GM19023 (cell line): ENCODE results near the gene MSI2.

Experiments
- ATAC-seq: cut with Tn5 transposase; IDR thresholded peaks from one replicate; pipeline ENCODE4 v1.9.1; 2021; ENCODE audit warnings: mild to moderate bottlenecking, moderate library complexity; ENCODE audit not compliant: unreplicated experiment

Gene MSI2

DNA sequence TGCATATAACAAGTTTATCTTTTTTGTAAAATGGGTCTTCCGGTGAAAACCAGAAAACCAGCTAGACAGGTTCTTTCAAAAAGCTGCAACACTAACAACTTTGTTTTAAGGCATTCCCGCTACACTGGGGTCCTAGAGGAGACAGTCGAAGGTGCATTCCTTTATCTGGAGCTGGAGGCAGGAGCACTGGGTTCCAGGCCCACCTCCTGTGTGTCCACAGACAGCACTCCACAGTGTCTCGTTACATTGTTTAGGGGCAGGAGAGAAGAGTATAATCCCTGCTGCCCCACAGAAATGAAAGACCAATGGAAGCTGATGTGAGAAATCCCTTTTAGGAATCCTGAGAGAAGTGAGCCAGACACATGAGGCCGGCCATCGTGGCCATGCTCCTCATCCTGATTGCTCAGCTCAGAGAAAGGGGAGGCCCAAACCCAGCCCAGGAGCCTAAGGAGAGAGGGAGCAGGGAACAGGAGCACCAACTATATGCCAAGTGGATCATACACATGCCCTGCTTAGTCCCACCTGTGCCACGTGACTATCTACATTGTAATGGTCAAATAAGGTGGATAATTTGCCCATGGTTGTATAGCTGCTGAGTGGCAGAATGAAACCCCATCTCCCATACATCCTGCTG is 429.3 kb downstream of the MSI2 start:
- ATAC-seq = no peak

DNA sequence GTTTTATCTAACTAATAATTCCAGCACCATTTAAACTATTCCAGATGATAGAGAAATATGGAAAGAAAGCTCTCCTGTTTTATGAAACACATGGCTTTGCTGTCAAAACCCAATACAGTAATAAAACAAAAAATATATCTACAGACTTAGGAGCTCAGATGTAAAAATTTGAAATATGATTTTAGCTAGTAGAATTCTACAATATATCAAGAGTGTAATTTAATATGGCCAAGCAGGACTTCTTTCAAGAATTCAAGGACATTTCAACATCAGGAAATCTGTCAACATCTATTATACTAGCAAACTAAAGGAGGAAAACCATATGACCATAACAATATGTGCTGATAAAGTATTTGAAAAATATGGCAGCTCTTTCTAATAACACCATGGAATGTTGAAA is 431.3 kb downstream of the MSI2 start:
- ATAC-seq = no peak

DNA sequence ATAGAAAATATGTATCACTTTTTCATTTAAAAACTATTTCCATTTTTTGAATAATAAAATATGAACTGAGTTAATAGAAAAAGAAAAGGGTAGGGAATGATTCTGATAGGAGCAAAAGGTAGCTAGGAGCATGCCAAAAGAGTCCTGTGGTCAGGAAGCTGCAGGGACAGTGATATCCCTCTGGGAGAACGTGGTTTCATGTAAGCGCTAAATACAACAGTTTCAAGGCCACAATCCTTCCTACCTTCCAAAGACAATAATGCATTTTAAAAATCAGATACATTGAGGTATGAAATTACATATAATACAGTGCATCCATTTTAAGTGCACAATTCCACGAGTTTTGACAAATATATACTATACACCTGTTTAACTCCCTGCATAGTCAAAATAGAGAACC is 432.9 kb downstream of the MSI2 start:
- ATAC-seq = no peak

DNA sequence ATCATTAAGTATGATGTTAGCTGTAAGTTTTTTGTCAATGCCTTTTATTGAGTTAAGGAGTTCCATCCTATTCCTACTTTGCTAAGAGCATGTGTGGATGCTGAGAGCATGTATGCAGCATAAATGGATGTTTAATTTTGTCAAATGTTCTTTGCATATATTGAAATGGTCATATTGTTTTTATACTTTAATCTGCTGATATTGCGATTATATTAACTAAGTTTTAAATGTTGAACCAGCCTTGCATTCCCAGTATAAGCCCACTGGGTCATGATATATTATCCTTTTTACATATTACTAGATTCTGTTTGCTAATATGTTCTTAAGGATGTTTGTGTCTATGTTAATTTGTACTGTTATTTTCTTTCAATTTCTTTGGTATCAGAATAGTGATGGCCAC is 435.6 kb downstream of the MSI2 start:
- no peak for ATAC-seq

DNA sequence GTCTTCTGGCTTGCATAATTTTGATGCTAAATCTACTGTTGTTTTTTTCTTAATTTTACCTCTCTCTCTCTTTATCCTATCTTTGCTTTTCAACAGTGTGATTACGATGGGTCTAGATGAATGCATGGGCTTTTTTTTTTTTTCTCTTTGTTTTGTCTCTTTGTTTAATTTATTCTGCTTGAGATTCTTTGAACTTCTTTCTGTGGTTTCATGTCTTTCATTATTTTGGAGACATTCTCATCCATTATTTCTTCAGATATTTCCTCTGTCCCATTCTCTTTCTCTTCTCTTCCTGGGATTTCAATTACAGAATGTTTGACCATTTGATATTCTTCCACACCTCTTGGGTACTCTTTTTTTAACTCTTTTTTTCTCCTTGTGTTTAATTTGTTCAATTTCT is 436.4 kb downstream of the MSI2 start:
- no peak for ATAC-seq

DNA sequence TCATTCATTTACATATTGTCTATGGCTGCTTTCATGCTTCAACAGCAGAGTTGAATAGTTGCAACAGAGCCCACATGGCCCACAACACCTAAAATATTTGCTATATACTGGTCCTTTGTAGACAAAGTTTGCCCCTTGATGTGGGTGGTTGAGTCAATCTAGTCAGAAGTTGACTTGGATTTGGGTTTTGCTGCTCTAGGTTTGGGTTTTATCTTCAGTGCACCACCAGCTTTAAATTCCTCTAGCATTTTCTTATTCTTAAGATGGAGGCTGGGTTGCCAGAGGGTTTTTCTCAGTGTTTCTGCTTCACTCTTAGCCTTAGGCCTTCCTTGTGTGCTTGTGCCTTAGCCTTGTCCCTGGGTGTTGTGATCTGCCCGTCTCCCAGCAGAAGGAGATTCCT is 437.7 kb downstream of the MSI2 start:
- ATAC-seq = no peak

DNA sequence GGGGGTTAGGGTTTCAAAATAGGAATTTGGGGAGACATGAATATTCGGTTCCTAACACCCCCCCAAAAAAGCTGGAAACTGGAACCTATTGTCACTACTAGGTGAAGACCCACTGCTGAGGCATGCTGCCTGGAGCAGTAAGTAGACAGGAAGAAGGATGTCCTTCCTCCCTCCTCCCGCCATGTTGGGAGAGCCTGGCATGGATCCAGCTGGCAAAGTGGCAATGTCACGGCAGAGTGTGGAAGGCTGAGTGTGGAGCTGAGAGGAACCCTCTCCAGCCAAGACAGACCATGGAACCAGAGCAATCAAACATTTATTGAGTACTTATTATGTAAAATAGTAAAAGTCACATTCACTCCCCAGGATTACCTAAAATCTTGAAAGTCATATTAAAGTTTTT is 439.7 kb downstream of the MSI2 start:
- ATAC-seq = no peak

DNA sequence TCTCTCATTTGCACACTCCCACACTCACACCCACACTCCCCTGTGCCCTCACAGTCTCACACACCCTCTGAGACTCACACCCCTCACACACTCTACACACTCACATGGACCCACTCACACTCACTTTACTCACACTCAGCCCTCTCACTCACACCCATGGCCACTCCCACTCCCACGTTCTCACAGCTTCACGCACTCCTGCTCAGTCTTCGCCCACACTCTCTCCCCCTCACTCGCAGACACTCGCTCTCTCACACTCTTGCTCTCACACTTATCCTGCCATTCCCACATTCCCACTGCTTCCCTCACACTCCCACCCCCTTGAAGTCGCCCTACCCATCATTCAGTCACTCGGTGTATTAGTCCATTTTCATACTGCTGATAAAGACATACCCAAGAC is 440.9 kb downstream of the MSI2 start:
- no peak for ATAC-seq

DNA sequence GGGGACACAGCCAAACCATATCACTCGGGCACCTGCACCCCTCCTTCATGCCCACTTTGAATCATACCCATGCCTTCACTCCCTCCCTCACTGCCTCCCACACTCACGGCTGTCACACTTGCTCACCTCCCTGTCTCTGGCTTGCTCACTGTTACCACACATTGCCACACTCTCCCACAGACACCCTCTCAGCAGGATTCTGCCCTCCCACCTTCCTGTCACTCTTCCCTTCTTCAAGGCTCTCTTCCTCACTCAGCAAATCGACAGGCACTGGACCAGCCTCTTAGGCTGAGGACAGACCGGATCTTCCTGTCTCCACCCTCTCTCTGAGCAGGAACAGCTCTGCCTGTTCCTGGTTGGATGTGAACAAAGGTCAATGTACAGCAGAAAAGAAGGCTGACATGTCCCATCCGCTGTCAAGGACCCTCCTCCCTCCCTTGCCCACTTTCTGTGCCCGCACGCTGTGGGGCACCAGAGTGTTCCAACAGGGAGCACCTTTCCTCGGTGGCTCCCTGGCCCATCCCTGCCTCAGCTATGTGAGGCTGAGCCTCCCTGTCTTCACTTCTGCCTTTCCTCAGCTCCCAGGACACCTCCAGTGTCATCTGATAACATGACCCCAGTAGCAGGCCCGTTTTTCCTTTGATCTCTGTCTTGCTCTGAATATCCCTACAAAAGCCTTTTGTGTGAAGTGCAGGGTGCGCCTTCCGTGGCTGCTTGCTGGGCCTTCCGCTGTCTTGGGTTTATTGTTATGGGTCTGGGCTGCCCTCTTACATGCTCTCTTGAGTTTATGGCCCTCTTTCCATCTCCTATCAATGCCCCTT is 441.8 kb downstream of the MSI2 start:
- no peak for ATAC-seq

DNA sequence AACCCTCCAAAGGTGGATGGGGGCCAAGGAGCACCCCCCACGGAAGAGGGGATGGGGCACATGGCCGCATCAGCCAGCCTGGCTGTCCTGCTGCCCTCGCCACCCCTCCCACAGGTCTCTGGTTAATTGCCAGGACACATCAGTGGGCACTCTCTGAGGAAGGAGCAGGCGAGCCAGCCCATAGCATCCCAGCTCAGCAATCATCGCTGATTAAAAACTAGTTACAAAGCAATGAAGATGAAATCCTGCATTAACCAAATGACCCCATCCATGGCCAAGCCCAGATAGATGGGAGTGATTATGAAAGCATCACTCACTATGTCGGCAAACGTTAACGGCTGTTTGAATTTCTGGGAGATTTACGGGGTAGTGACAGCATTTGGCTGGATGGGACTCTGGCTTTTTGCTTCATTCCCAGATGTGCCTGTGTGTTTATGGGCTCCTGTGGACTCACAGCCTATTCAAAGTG is 443.5 kb downstream of the MSI2 start:
- no peak for ATAC-seq

DNA sequence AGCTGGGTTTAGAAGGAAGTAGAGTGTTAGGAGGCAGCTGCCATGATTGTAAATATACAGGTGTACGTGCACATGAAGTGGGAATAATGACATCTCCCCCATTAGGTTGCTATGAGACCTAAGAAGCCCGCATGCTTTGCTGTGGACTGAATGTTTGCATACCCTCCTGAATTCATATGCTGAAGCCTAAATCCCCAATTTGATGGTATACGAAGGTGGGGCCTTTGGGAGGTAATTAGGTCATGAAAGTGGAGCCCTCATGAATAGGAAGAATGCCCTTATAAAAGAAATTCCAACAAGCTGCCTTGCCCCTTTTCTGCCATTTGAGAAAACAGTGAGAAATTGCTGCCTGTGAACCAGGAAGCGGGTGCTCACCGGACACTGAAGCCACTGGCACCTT is 444.8 kb downstream of the MSI2 start:
- no peak for ATAC-seq

DNA sequence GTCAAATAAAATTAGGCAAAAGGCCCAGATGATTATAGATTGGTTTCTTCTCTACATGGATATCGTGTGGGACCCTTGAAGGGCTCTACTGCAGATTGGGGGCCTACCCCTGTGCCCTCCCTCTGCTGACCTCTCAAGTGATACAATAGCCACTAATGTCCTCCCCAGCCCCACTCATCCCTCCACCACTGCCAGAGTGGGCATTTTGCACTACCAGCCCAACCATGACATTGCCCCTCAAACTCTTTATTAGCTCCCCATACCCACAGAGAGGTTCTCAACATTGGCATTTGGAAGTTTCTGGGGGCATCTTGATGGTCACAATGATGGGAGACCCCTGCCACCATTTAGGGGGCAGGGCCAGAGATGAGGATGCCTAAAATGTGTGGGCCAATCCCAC is 446.9 kb downstream of the MSI2 start:
- ATAC-seq = no peak

DNA sequence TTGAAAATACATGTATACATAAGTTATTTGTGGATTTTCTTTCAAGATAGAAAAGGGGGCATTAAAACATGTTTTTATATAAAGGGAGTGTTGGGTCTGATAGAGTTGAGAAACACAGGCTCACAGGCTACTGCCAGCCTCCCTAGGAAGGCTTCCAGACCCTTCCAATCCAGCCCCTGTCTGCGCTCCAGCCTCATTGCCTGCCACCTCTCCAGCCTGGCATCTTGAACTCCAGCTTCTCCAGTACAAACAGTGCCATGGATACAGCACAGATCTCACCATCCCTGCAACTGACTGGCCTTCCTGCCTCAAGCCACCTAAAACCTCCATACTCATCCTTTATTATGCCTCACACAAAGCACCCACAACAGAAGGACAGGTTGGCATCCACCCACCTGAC is 448.1 kb downstream of the MSI2 start:
- no peak for ATAC-seq

DNA sequence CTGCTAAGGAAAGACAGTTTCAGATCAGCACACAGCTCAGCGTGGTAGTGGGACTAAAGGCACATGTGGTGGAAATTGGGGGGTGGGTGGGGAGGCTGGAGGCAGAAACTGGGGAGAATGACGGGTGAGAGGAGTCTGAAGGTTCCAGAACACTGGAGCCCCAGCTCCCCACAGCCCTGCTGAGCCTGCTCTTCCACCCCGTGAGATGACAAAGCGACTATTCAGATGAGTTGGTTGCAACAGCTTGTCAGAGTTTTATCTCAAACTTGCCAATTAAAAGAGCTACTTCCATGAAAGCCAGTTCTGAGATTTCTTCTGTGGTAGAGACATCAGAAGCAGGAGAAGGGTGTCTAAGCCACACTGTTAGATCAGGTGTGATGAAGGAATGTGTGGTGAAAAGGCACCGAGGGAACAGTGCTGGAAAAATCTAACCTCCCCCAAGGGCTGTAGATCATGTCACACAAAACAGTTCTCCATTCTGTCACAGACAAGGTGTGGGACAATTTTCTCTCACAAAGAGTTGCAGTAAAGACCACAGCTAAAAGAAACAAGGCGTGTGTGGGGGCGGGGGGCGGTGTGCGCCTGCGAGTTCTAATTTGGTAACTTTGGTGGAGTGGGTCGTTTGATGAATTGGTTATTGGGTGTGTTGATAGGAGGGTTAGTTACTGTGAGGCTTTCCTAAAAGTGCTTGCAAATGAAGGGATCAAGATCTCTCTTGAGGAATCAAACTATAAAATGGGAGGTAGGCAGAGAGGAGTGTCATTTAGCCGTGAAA is 449.8 kb downstream of the MSI2 start:
- no peak for ATAC-seq

DNA sequence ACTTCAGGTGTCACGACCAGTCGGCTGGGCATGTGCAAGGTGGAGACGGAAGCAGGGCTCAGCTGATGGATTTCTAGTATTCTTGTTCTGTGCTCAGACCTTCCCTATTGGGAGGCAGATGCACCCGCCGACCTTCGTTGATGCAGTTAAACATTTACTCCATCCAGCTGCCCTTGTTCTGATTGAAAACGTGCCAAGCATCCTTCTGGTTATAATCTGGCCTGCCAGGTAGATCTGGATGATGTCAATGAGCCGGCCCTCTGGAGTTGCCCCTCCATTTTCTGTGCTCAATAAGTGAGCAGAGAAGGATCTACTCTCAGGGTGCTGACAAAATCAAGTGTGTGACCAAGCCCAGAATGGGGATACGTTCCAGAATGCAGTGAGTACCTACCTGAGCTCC is 450.4 kb downstream of the MSI2 start:
- no peak for ATAC-seq

DNA sequence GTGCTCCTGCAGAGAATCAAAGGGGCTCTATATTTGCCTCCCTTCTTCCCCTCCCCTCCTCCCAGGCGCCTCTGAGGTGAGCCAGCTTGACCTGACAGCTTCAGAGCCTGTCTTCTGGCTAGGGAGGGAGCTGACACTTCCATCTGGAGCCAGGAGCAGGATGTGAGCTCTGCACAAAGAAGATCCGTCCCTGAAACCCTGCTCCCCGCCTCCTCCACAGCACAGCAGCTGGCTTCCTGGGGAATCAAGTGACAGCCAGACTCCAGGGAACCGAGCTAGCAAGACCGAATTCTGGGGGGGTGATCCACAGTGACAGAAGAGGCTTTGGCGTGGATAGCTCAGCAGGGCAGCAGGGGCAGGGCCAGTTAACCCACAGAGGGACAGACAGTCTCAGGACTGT is 451.6 kb downstream of the MSI2 start:
- no peak for ATAC-seq

DNA sequence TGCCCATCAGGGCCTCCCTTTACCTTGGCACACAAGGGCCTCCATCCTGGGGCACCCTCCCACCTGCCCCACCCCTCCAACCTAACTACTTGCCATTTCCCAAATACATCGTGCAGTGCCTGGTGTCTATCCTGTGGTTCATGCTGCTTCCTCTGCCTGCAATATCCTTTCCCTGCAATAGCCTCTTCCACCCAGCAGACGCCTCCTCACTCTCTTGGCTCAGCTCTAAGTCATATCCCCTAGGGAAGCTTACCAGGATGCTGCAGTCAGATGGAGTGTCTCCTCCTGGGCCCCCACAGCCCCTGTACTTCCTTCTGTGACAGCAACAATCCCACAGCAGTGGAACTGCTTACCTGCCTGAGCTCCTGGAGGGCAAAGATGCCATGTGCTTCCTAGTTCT is 452.1 kb downstream of the MSI2 start:
- no peak for ATAC-seq

DNA sequence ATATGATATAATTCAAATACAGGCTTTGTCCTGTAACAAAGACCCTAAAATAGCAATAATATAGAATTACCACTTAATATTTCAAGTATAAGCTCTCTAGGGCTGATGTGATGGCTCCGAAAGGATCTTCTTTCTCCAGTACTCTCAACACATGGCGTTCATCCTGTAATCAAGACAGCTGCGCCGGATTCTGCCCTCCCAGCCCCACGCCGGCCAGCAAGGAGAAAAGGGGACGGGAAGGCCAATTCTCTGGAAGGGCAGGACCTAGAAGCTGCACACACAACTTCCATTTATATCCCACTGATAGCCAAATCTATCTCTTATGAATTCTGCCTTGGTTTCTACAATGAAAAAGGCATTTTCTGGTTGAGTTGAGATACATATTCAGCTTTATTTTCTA is 456.8 kb downstream of the MSI2 start:
- ATAC-seq = no peak

DNA sequence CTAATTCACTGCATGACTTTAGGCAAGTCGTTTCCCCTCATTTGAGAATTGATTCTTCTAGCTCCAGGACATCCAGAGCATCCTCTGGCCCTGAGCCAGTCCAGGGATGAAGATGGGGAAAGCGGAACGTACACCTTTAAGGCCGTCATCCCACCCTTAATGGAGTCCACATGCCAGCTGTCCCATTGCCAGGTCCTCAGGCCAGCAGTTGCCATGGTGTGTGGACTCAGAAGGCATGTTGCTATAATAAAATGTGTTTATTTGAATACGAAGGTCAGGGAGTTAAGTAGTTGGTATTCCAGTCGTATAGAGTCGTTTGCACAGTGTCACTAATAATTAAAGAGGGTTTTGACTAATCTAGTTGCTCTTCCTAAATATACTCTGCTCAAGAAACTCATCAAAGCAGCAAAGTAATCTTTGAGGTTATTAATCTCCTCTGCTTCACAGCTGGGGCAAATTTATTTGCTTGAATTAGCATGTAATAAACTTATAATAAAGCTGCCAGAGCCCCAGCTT is 458.4 kb downstream of the MSI2 start:
- no peak for ATAC-seq

DNA sequence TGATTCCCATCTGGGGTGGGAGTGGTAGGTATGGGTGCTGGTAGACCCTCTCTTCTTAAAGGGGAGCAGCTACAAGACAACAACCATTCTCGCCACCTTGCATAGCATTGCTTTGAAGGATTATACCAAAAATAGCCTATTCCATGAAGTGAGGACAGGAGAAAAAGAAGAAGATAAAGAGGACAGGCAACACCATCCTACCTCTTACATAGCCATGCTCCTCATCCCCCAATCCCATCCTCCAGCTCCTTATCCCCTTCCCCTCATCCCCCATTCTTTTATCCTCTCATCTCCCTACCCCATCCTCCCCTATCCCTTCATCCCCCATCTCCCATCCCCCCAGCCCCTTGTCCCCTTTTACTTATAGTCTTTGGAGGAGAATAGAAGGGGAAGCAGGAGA is 459.7 kb downstream of the MSI2 start:
- ATAC-seq = no peak

DNA sequence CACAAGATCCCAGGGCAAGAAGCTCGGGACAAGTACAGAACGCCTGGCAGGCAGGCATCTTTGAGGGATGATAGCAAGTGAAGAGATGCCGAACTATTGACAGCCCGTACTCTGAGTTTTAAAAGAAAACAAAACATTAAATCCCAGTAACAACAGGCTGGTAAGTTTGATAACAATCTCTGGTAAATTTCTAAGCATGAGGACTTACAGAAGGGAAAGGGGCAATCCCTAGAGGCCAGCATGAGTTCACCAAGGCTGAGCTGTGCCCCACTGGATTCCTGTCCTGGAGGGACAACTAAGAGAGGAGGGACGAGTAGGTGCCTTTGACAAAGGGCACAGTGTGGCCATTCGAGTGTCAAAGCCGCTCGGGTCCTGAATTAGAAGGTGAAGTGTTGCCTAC is 462.6 kb downstream of the MSI2 start:
- ATAC-seq = no peak
